ENCODE data around the gene CLIC3. TPM values are rescaled to one million over a fixed set of nuclear protein-coding genes. Genes with fewer than 3 reads are reported as not detected.

CLIC3 gene
- total RNA-seq, 4 donors from 2014 or later, result 2.5 to 3.8 TPM; not detected in 2

GRCh38 chr9:136985027-136985602, 11.3 kb downstream of the CLIC3 start:
- in situ Hi-C loops (cut with MboI; ENCODE audit: low pct_ligation_motif_present in 1 of 4, low pct_unique_long_range_greater_than_20kb in 1 of 4, low sequenced_read_pairs in 3 of 4) (no loop called here), intact Hi-C loops (cut with DNase I; ENCODE audit: low total_unique reads) (no loop called here)
- TF ChIP-seq POLR2A (IDR thresholded peaks at IDR 0.05) (no peak), CTCF (IDR thresholded peaks at IDR 0.05) (no peak), POLR2AphosphoS5 (IDR thresholded peaks at IDR 0.05) (no peak), EP300 (IDR thresholded peaks at IDR 0.05; ENCODE audit: low read depth) (no peak)
- H3K4me1 ChIP-seq, result peaks cover 0 to 5% (median 0%) of the 10 kb centered on the region in 4 donors
- H3K9me3 ChIP-seq, result no peaks in the 10 kb centered on the region
- peaks cover 45% of the 10 kb centered on the region for H3K27me3 ChIP-seq
- no peak for DNase-seq
- H3K4me3 ChIP-seq, result no peak overlapping the region
- H3K27ac ChIP-seq, result no peak overlapping the region
- no peaks in the 10 kb centered on the region for H3K36me3 ChIP-seq
- 20% methylated on average over 12 of the region's 48 CpGs; no CpG with 5 or more reads in 1 of the 2 donors for WGBS, 2 donors (ENCODE audit: low coverage in 1 of 2)

GRCh38 chr9:136984464-136985026, 11.8 kb downstream of the CLIC3 start:
- no peaks in the 10 kb centered on the region for H3K9me3 ChIP-seq
- peaks cover 45% of the 10 kb centered on the region for H3K27me3 ChIP-seq
- H3K27ac ChIP-seq, result no peak overlapping the region
- 66% methylated on average over 26 of the region's 29 CpGs; no CpG with 5 or more reads in 1 of the 2 donors for WGBS, 2 donors (ENCODE audit: low coverage in 1 of 2)
- no peak for DNase-seq
- H3K4me1 ChIP-seq, result peaks cover 0 to 5% (median 0%) of the 10 kb centered on the region in 4 donors
- in situ Hi-C loops (cut with MboI; ENCODE audit: low pct_ligation_motif_present in 1 of 4, low pct_unique_long_range_greater_than_20kb in 1 of 4, low sequenced_read_pairs in 3 of 4), result no loop called here
- TF ChIP-seq POLR2A (IDR thresholded peaks at IDR 0.05), result no peak
- TF ChIP-seq CTCF (IDR thresholded peaks at IDR 0.05), result no peak
- TF ChIP-seq EP300 (IDR thresholded peaks at IDR 0.05; ENCODE audit: low read depth), result no peak
- TF ChIP-seq POLR2AphosphoS5 (IDR thresholded peaks at IDR 0.05), result no peak
- intact Hi-C loops (cut with DNase I; ENCODE audit: low total_unique reads), result no loop called here
- H3K4me3 ChIP-seq, result no peak overlapping the region
- H3K36me3 ChIP-seq, result no peaks in the 10 kb centered on the region

- no peaks in the 10 kb centered on the region for H3K36me3 ChIP-seq
- H3K4me1 ChIP-seq, result peaks cover 0 to 5% (median 0%) of the 10 kb centered on the region in 4 donors
- H3K4me3 ChIP-seq, result no peak overlapping the region
- WGBS, 2 donors (ENCODE audit: low coverage in 1 of 2), result 75 to 94% methylated on average over 3 to 11 of the region's 11 CpGs
- DNase-seq, result no peak
- in situ Hi-C loops (cut with MboI; ENCODE audit: low pct_ligation_motif_present in 1 of 4, low pct_unique_long_range_greater_than_20kb in 1 of 4, low sequenced_read_pairs in 3 of 4), result no loop called here
- H3K9me3 ChIP-seq, result no peaks in the 10 kb centered on the region
- no peak for TF ChIP-seq EP300 (IDR thresholded peaks at IDR 0.05; ENCODE audit: low read depth)
- no peak for TF ChIP-seq POLR2AphosphoS5 (IDR thresholded peaks at IDR 0.05)
- no peak for TF ChIP-seq CTCF (IDR thresholded peaks at IDR 0.05)
- no peak for TF ChIP-seq POLR2A (IDR thresholded peaks at IDR 0.05)
- intact Hi-C loops (cut with DNase I; ENCODE audit: low total_unique reads), result no loop called here
- no peak overlapping the region for H3K27ac ChIP-seq
- H3K27me3 ChIP-seq, result peaks cover 45% of the 10 kb centered on the region
Measured at GRCh38 chr9:136983656-136984314, 12.6 kb downstream of the CLIC3 start.

- TF ChIP-seq POLR2AphosphoS5 (IDR thresholded peaks at IDR 0.05) (no peak), EP300 (IDR thresholded peaks at IDR 0.05; ENCODE audit: low read depth) (no peak), POLR2A (IDR thresholded peaks at IDR 0.05) (no peak), CTCF (IDR thresholded peaks at IDR 0.05) (no peak)
- Histone ChIP-seq H3K4me3 (no peak overlapping the region), H3K36me3 (no peaks in the 10 kb centered on the region), H3K9me3 (no peaks in the 10 kb centered on the region), H3K27ac (no peak overlapping the region), H3K4me1 (peaks cover 0 to 7% (median 1%) of the 10 kb centered on the region in 4 donors), H3K27me3 (peaks cover 45% of the 10 kb centered on the region)
- intact Hi-C loops (cut with DNase I; ENCODE audit: low total_unique reads) (no loop called here), in situ Hi-C loops (cut with MboI; ENCODE audit: low pct_ligation_motif_present in 1 of 4, low pct_unique_long_range_greater_than_20kb in 1 of 4, low sequenced_read_pairs in 3 of 4) (no loop called here)
- WGBS, 2 donors (ENCODE audit: low coverage in 1 of 2), result 77% methylated on average over 7 of the region's 9 CpGs; no CpG with 5 or more reads in 1 of the 2 donors
- DNase-seq, result no peak
Measured at GRCh38 chr9:136983167-136983566, 13.2 kb downstream of the CLIC3 start.
